Measurements from ENCODE around the gene LIN37.
A peak's percentile ranks its signal among the peaks of the same experiment; 100 is the strongest.

The LIN37 gene

GRCh38 chr19:35734889-35735288, 13.5 kb upstream of the LIN37 start:
- no peak for DNase-seq (ENCODE audit: low read depth in 2 of 2)

GRCh38 chr19:35736913-35737886, 11.2 kb upstream of the LIN37 start:
- DNase-seq (ENCODE audit: low read depth in 2 of 2), result no peak

- no peak for DNase-seq (ENCODE audit: low read depth in 2 of 2)
These were observed 10.1 kb upstream of the LIN37 start for GRCh38 chr19:35738021-35738886.

GRCh38 chr19:35738887-35739229, 9.5 kb upstream of the LIN37 start:
- DNase-seq (ENCODE audit: low read depth in 2 of 2), result no peak

DNA sequence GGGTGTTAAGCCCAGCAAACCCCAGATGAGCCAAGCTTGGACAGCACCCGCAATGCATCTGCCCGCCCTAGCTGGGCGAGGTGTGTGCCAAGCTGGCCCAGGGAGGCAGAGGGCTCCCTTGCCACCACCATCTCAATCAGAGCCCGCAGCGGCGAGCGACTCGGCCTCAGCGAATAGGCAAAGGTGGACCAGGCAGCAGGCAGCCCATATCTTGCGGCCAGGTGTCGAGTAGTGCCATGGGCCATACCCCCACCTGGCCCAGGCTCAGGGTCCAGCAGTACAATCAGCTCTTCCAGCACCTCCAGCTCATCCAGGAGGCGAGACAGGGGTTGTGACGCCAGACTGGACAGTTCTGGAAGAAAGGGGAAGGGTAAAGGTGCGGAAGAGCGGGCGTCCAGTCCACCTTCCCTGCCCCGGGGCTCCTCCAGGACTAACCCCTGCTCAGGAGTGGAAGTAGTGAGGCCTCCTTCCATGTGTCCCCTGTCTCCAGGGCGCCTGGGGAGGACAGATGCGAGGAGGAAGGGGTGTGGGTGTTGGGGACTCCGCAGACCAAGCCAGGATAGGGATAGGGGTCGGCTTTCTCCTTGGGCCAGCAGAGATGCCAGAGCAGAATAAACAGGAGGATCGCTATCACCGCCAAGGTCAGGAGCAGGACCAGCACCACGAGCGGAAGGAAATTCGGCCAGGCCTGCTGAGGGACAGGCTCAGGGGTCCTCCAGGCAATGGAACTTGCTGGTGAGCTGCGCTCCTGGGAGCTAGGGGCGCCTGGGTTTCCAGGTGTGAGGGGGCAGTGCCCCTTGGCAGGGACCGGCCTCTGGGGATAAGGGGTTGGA, 8.9 kb upstream of the LIN37 start:
- no peak for DNase-seq (ENCODE audit: low read depth in 2 of 2)

DNA sequence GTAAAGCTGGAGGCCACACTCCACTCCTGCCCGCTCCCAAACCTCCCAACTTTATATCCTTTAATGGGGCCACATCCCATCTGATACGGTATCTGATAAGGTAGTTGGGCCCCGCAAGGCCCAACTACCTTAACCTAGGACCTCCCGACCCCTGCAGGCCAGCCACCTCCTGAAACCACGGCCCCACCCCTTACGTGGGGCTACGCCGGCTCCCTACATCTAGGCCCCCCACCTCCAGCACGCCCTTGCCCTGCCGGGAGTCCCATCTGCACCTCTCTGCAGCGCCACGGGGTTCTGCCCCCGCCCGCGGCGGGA, 8.3 kb upstream of the LIN37 start:
- DNase-seq (ENCODE audit: low read depth in 2 of 2), result no peak

DNA sequence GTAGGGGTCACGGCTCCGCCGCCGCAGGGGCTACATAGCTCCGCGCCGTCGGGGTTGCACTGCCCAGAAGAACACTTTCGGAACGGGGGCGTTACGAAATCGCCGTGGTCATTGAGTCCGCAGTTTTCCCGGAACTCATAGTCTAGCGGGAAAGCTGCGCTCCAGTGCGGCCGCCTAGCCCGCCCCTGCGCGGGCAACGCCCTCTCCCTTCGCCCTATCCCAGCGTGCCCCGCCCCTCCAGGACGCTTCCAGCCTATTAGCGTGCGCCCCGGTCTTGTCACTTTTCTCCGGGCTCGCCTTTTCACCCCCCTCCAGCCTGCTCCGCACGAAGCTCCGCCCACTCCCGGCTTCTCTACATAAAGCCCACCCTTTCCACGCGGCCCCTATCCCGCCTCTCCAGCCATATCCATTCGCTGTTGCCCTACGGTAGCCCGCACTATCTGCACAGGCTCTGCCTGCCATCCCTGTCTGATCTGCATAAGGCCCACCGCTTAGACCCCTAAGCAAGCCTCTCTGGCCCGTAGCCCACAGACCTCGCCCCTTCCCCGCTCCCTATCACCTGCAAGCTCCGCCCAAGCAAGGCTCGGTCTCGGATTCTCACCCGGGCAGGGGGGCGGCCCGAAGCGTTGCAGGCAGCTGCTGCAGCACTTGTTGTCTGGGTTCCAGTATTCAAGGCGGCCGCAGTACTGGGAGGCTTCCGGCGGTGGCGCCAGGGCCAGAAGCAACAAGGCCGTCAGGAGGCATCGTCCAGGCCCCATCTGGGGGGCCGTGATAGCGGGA, 7.8 kb upstream of the LIN37 start:
- peak; percentile 92 to 93 for DNase-seq (ENCODE audit: low read depth in 2 of 2)

- DNase-seq (ENCODE audit: low read depth in 2 of 2), result no peak
These were observed 7.2 kb upstream of the LIN37 start for GRCh38 chr19:35741203-35741515.

- peak; percentile 58 to 65 for DNase-seq (ENCODE audit: low read depth in 2 of 2)
These were observed 6.2 kb upstream of the LIN37 start, which contains the start of gene IGFLR1 for GRCh38 chr19:35742121-35742724. Gene IGFLR1, minus strand, starts transcription at chr19:35742452. Its CDS starts 1,272 bp downstream, at chr19:35741180.

- DNase-seq (ENCODE audit: low read depth in 2 of 2), result no peak
These were observed 4.5 kb upstream of the LIN37 start for GRCh38 chr19:35743640-35744429.

- DNase-seq (ENCODE audit: low read depth in 2 of 2), result peak; percentile 88 to 90
These were observed 3.7 kb upstream of the LIN37 start for GRCh38 chr19:35744430-35745327.

DNA sequence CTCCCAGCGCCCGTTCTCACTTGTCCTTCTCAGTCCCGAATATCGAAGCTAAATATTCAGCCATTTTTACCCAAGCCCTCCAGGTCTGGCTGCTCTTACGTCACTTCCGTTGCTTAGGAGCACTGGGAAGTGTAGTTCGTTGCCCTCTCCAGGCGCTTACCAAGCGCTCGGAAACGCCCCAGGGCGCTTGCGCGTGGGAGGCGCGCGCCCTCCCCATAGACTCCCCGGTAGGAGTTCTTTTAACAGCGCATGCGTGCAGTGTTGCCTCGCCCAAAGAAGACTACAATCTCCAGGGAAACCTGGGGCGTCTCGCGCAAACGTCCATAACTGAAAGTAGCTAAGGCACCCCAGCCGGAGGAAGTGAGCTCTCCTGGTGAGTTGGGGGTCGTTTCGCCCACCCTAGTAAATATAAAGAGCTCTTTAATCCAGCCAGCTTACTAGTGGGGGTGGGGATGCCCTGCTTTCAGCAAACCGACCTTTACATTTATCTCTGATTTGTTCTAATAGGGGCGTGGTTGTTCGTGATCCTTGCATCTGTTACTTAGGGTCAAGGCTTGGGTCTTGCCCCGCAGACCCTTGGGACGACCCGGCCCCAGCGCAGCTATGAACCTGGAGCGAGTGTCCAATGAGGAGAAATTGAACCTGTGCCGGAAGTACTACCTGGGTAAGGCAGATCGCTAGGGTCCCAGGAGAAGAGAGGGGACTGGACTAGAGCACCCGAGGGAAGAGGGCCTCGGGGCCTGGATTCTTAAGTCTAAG, 2.9 kb upstream of the LIN37 start, which contains the start of the genes PSENEN and U2AF1L4:
TSS of gene PSENEN (plus strand) at position 324 of the 759 bp plus-strand sequence. CDS start at position 604, 280 bp downstream.
TSS of gene U2AF1L4 (minus strand) at position 91 of the 759 bp plus-strand sequence. CDS start at position 64, 27 bp downstream.
- peak; percentile 95 to 97 for DNase-seq (ENCODE audit: low read depth in 2 of 2)

GRCh38 chr19:35746087-35746462, 2.3 kb upstream of the LIN37 start:
- DNase-seq (ENCODE audit: low read depth in 2 of 2), result no peak

GRCh38 chr19:35746531-35746930, 1.8 kb upstream of the LIN37 start:
- DNase-seq (ENCODE audit: low read depth in 2 of 2), result no peak

DNA sequence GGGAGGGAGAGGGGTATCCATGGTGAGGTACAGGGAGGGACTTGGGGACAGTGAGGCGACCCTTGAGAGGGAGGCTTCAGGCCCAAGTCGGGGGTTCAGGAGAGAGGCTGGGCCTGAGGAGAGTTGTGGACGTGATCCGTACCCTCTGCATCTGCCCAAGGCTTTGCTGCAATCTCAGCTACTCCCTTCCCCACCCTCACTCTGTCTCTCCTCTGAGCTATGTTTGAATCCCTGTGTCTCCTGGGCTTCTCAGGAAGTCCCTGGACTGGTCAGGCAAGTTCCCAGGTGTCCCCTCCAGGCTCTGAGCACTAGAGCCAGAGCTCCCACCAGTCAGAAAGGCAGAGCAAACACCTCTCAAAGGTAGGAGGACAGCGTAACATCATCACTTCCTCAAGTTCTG, 1.8 kb downstream of the LIN37 start:
- DNase-seq (ENCODE audit: low read depth in 2 of 2), result no peak

GRCh38 chr19:35751839-35752745, 3.7 kb downstream of the LIN37 start:
- no peak for DNase-seq (ENCODE audit: low read depth in 2 of 2)

All from stimulated activated CD8-positive, alpha-beta memory T cell treated with anti-CD3 and anti-CD28 coated beads, Interleukin-7, amount 100 ng/mL, for 4 hours (primary cell).